H9 (cell line): ENCODE measurements around the gene ITGB2. TPM values are rescaled to one million over a fixed set of nuclear protein-coding genes. Genes with fewer than 3 reads are reported as not detected.

Experiments used
- DNase-seq: peaks from one replicate; pipeline ENCODE4 v3.0.0-alpha.2; 2017
- H2AFZ ChIP-seq: one replicate; pipeline ENCODE4 v1.6.1; 2013; ENCODE audit warnings: mild to moderate bottlenecking, low read length, control low read depth, moderate library complexity
- H2AK5ac ChIP-seq: 2 replicates; pipeline ENCODE4 v1.6.1; 2013; ENCODE audit warnings: low read length, control low read depth, mixed read lengths; ENCODE audit not compliant: insufficient read length
- H2BK120ac ChIP-seq: one replicate; pipeline ENCODE4 v1.6.1; 2013; ENCODE audit warnings: low read depth, mild to moderate bottlenecking, low read length, control low read depth, inconsistent platforms; ENCODE audit not compliant: poor library complexity, severe bottlenecking
- H2BK12ac ChIP-seq: 2 replicates; pipeline ENCODE4 v1.6.1; 2013; ENCODE audit warnings: low read length, control low read depth, mixed read lengths, low read depth; ENCODE audit not compliant: insufficient read length
- H2BK15ac ChIP-seq: 2 replicates; pipeline ENCODE4 v1.6.1; 2013; ENCODE audit warnings: low read depth, low read length, control low read depth
- H2BK20ac ChIP-seq: one replicate; pipeline ENCODE4 v1.6.1; 2013; ENCODE audit warnings: low read depth, mild to moderate bottlenecking, low read length, control low read depth, inconsistent platforms; ENCODE audit not compliant: poor library complexity, severe bottlenecking
- H2BK5ac ChIP-seq: 2 replicates; pipeline ENCODE4 v1.6.1; 2013; ENCODE audit warnings: low read length, control low read depth, mixed read lengths; ENCODE audit not compliant: insufficient read length
- H3K14ac ChIP-seq: 2 replicates; pipeline ENCODE4 v1.6.1; 2013; ENCODE audit warnings: low read length, control low read depth; ENCODE audit not compliant: insufficient read depth
- H3K18ac ChIP-seq: 2 replicates; pipeline ENCODE4 v1.6.1; 2013; ENCODE audit warnings: low read depth, mild to moderate bottlenecking, mixed read lengths, low read length, control low read depth; ENCODE audit not compliant: insufficient read length
- H3K23ac ChIP-seq: 2 replicates; pipeline ENCODE4 v1.6.1; 2013; ENCODE audit warnings: low read length, control low read depth, mixed read lengths, low read depth; ENCODE audit not compliant: insufficient read length
- H3K23me2 ChIP-seq: 2 replicates; pipeline ENCODE4 v1.6.1; 2013; ENCODE audit warnings: low read depth, mild to moderate bottlenecking, mixed read lengths, low read length, control low read depth; ENCODE audit not compliant: insufficient read length, poor library complexity, severe bottlenecking
- H3K27ac ChIP-seq: 2 replicates; pipeline ENCODE4 v1.5.1; 2013; ENCODE audit warnings: low read length, control low read depth, mixed read lengths, low read depth; ENCODE audit not compliant: insufficient read length
- H3K27me3 ChIP-seq: 2 replicates; pipeline ENCODE4 v1.6.1; 2013; ENCODE audit warnings: low read length, control low read depth, inconsistent platforms; ENCODE audit not compliant: insufficient read depth
- H3K4ac ChIP-seq: 2 replicates; pipeline ENCODE4 v1.6.1; 2013; ENCODE audit warnings: low read depth, mild to moderate bottlenecking, control low read depth, inconsistent platforms, low read length, moderate library complexity
- H3K4me1 ChIP-seq: 2 replicates; pipeline ENCODE4 v1.6.1; 2013; ENCODE audit warnings: low read length, control low read depth, inconsistent platforms; ENCODE audit not compliant: insufficient read depth
- H3K4me2 ChIP-seq: 2 replicates; pipeline ENCODE4 v1.6.1; 2013; ENCODE audit warnings: low read length, control low read depth, mixed read lengths; ENCODE audit not compliant: insufficient read length, insufficient read depth
- H3K56ac ChIP-seq: 2 replicates; pipeline ENCODE4 v1.6.1; 2013; ENCODE audit warnings: low read depth, mild to moderate bottlenecking, mixed read lengths, low read length, control low read depth; ENCODE audit not compliant: insufficient read length
- H3K79me1 ChIP-seq: 2 replicates; pipeline ENCODE4 v1.6.1; 2013; ENCODE audit warnings: low read depth, mild to moderate bottlenecking, moderate library complexity, low read length, control low read depth, inconsistent platforms; ENCODE audit not compliant: insufficient read depth, poor library complexity, severe bottlenecking
- H3K79me2 ChIP-seq: 2 replicates; pipeline ENCODE4 v1.6.1; 2013; ENCODE audit warnings: low read length, control low read depth, inconsistent platforms; ENCODE audit not compliant: insufficient read depth
- H3K9ac ChIP-seq: 2 replicates; pipeline ENCODE4 v1.6.1; 2013; ENCODE audit warnings: low read length, control low read depth, mixed read lengths; ENCODE audit not compliant: insufficient read length; ENCODE audit errors: extremely low read depth
- H3K9me3 ChIP-seq: one replicate; pipeline ENCODE4 v1.6.1; 2013; ENCODE audit warnings: low read depth, low read length, inconsistent platforms; ENCODE audit not compliant: control insufficient read depth
- H3T11ph ChIP-seq: one replicate; pipeline ENCODE4 v1.6.1; 2013; ENCODE audit warnings: mild to moderate bottlenecking, low read length, control low read depth, inconsistent platforms
- H4K20me1 ChIP-seq: one replicate; pipeline ENCODE4 v1.6.1; 2013; ENCODE audit not compliant: control insufficient read depth, insufficient read length, insufficient read depth
- H4K5ac ChIP-seq: 2 replicates; pipeline ENCODE4 v1.6.1; 2013; ENCODE audit warnings: low read depth, mild to moderate bottlenecking, mixed read lengths, low read length, control low read depth; ENCODE audit not compliant: insufficient read length
- H4K8ac ChIP-seq: replicated peaks from 2 replicates; pipeline ENCODE4 v1.6.1; 2013; ENCODE audit warnings: low read length, control low read depth, mixed read lengths, low read depth; ENCODE audit not compliant: insufficient read length
- H4K91ac ChIP-seq: 2 replicates; pipeline ENCODE4 v1.6.1; 2013; ENCODE audit warnings: low read depth, mild to moderate bottlenecking, moderate library complexity, mixed read lengths, low read length, control low read depth; ENCODE audit not compliant: insufficient read length
- H3K27ac Mint-ChIP-seq, 3 experiments: 2 replicates in 2 of 3; 3 replicates in 1 of 3; pipeline ENCODE4 v1.8.0; 2020 to 2021; ENCODE audit warnings: mixed read lengths in 3 of 3, mild to moderate bottlenecking in 1 of 3, moderate library complexity in 1 of 3
- H3K27me3 Mint-ChIP-seq: 2 replicates; pipeline ENCODE4 v1.8.0; 2021; ENCODE audit warnings: low read depth, mild to moderate bottlenecking, moderate library complexity, mixed read lengths
- H3K36me3 Mint-ChIP-seq, 3 experiments: 2 replicates in 2 of 3; 3 replicates in 1 of 3; pipeline ENCODE4 v1.8.0; 2020 to 2021; ENCODE audit warnings: low read depth in 3 of 3, mixed read lengths in 3 of 3; ENCODE audit not compliant: insufficient read depth in 1 of 3
- H3K4me1 Mint-ChIP-seq, 2 experiments: 2 replicates each; pipeline ENCODE4 v1.8.0; 2020; ENCODE audit warnings: mixed read lengths in 2 of 2
- H3K4me3 Mint-ChIP-seq, 2 experiments: 2 replicates in 1 of 2; 3 replicates in 1 of 2; pipeline ENCODE4 v1.8.0; 2020 to 2021; ENCODE audit warnings: mild to moderate bottlenecking in 2 of 2, mixed read lengths in 2 of 2, moderate library complexity in 1 of 2
- H3K9me3 Mint-ChIP-seq, 2 experiments: 2 replicates in 1 of 2; 3 replicates in 1 of 2; pipeline ENCODE4 v1.8.0; 2020; ENCODE audit warnings: mild to moderate bottlenecking in 2 of 2, mixed read lengths in 2 of 2, moderate library complexity in 1 of 2
- WGBS: extraction: QIAGEN DNeasy Blood & Tissue Kit; methylation state at CpG from one replicate; pipeline ENCODE4 v1.1.7; 2013; ENCODE audit warnings: missing lambda C conversion rate, low lambda C conversion rate, mixed read lengths; ENCODE audit not compliant: insufficient read length; ENCODE audit errors: extremely low coverage; 5-methylcytosine and 5-hydroxymethylcytosine counted together
- total RNA-seq: library from RNA; stranded (reverse); gene quantifications from 2 replicates; pipeline ENCODE4 v1.2.1, GENCODE V29; 2021
- TF ChIP-seq, protein P1 (sequence below): fragments of 200-600 bp; sonication (generic); conservative IDR thresholded peaks from 3 replicates; pipeline ENCODE4 v1.8.0; 2021; ENCODE audit warnings: antibody characterized with exemption, mild to moderate bottlenecking

The ITGB2 gene
- total RNA-seq, 1 experiment from 2014 or later = 1.1 TPM

- DNase-seq = no peak
- Histone ChIP-seq H3K79me2 (peaks cover 24% of the 10 kb centered on the region; the same call in 1 of the 2 replicates), H2AFZ (no peak overlapping the region), H2BK20ac (no peak overlapping the region), H3K4ac (no peak overlapping the region), H4K91ac (no peak overlapping the region), H4K20me1 (no peaks in the 10 kb centered on the region), H2BK15ac (no peak overlapping the region), H3K18ac (no peak overlapping the region), H4K8ac (no peak overlapping the region), H3K23me2 (no peaks in the 10 kb centered on the region), H3K27ac (no peak overlapping the region), H2AK5ac (no peak overlapping the region), H4K5ac (no peak overlapping the region), H3K27me3 (no peaks in the 10 kb centered on the region), H3K9ac (no peak overlapping the region), H3K23ac (no peak overlapping the region), H2BK12ac (no peak overlapping the region), H3K4me2 (no peak overlapping the region), H2BK120ac (no peak overlapping the region), H3K9me3 (no peaks in the 10 kb centered on the region), H2BK5ac (no peak overlapping the region), H3K79me1 (peaks cover 6% of the 10 kb centered on the region), H3K56ac (no peak overlapping the region), H3K4me1 (no peaks in the 10 kb centered on the region), H3K14ac (no peak overlapping the region), H3T11ph (no peak overlapping the region)
- no CpG with 5 or more reads among the region's 16 CpGs for WGBS
- TF ChIP-seq, protein P1, sequence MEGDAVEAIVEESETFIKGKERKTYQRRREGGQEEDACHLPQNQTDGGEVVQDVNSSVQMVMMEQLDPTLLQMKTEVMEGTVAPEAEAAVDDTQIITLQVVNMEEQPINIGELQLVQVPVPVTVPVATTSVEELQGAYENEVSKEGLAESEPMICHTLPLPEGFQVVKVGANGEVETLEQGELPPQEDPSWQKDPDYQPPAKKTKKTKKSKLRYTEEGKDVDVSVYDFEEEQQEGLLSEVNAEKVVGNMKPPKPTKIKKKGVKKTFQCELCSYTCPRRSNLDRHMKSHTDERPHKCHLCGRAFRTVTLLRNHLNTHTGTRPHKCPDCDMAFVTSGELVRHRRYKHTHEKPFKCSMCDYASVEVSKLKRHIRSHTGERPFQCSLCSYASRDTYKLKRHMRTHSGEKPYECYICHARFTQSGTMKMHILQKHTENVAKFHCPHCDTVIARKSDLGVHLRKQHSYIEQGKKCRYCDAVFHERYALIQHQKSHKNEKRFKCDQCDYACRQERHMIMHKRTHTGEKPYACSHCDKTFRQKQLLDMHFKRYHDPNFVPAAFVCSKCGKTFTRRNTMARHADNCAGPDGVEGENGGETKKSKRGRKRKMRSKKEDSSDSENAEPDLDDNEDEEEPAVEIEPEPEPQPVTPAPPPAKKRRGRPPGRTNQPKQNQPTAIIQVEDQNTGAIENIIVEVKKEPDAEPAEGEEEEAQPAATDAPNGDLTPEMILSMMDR = no peak
- no peaks in the 10 kb centered on the region for H3K27me3 Mint-ChIP-seq
- H3K9me3 Mint-ChIP-seq = no peaks in the 10 kb centered on the region
- H3K4me1 Mint-ChIP-seq = peaks cover 5 to 6% of the 10 kb centered on the region in 2 experiments
- peaks cover 16 to 54% (median 47%) of the 10 kb centered on the region in 3 experiments; a peak in 6 of 7 replicates for H3K36me3 Mint-ChIP-seq
- H3K4me3 Mint-ChIP-seq = no peak overlapping the region
- peak overlapping the region; percentile 71 to 96 (median 90); a peak in 5 of 7 replicates for H3K27ac Mint-ChIP-seq
Observed at GRCh38 chr21:44955798-44956175, 35.1 kb upstream of the ITGB2 start.
